Gastroesophageal sphincter (tissue), 4 donors: Measurements from ENCODE around the gene ZNF500. TPM values are rescaled to one million over a fixed set of nuclear protein-coding genes. Genes with fewer than 3 reads are reported as not detected.
A peak's percentile ranks its signal among the peaks of the same experiment; 100 is the strongest.
"Not testable (repeated sequence)": the region's sequence is repeated elsewhere in the genome, so short reads cannot be mapped to it uniquely, and the experiment has no call there.

Experiments
- ATAC-seq: fragments of 150-250 bp; one replicate; pipeline ENCODE4 v1.9.1; 2016; ENCODE audit warnings: mild to moderate bottlenecking, moderate library complexity
- H3K27ac ChIP-seq, 4 donors: fragments of 200-600 bp; sonication (generic) in 3 of 4; 1 replicate in 3 of 4; 2 replicates in 1 of 4; pipeline ENCODE4 v1.5.1; 2016 to 2019
- H3K27me3 ChIP-seq: fragments of 200-600 bp; sonication (generic); one replicate; pipeline ENCODE4 v1.5.1; 2019
- H3K36me3 ChIP-seq, 2 donors: fragments of 200-600 bp; sonication (generic); one replicate each; pipeline ENCODE4 v1.5.1; 2019; ENCODE audit warnings: control low read depth in 1 of 2
- H3K4me1 ChIP-seq, 3 donors: fragments of 200-600 bp; sonication (generic); 1 replicate in 2 of 3; 2 replicates in 1 of 3; pipeline ENCODE4 v1.5.1; 2016 to 2019; ENCODE audit warnings: control low read depth in 2 of 3
- H3K4me3 ChIP-seq, 2 donors: fragments of 200-600 bp; sonication (generic); one replicate each; pipeline ENCODE4 v1.5.1; 2019; ENCODE audit warnings: mild to moderate bottlenecking in 1 of 2, moderate library complexity in 1 of 2
- H3K9me3 ChIP-seq, 3 donors: fragments of 200-600 bp; sonication (generic); one replicate each; pipeline ENCODE4 v1.5.1; 2017 to 2019; ENCODE audit warnings: control low read depth in 2 of 3
- EP300 ChIP-seq: sonication (generic); formaldehyde crosslinking; IDR thresholded peaks from one replicate; pipeline ENCODE4 v1.6.1; 2017; ENCODE audit warnings: antibody characterized with exemption, mild to moderate bottlenecking
- POLR2A ChIP-seq, 2 donors: fragments of 450-650 bp; IDR thresholded peaks; one replicate each; pipeline ENCODE4 v1.6.1; 2017; ENCODE audit warnings: antibody characterized with exemption in 2 of 2, mild to moderate bottlenecking in 2 of 2, moderate library complexity in 1 of 2
- POLR2AphosphoS5 ChIP-seq: sonication (generic); formaldehyde crosslinking; IDR thresholded peaks from one replicate; pipeline ENCODE4 v1.6.1; 2017; ENCODE audit warnings: antibody characterized with exemption
- WGBS, 2 donors: methylation state at CpG; one replicate each; pipeline ENCODE4 v1.1.5; 2018; ENCODE audit warnings: low coverage in 1 of 2; 5-methylcytosine and 5-hydroxymethylcytosine counted together
- total RNA-seq, 4 donors: library from RNA; depleted of rRNA; stranded (reverse); fragments of >200 nt; gene quantifications; one replicate each; pipeline ENCODE4 v1.1.0, GENCODE V29; 2016
- TF ChIP-seq, protein P1 (sequence below), 4 experiments: fragments of 200-600 bp in 2 of 4; fragments of 450-650 bp in 2 of 4; sonication (generic) in 1 of 4; IDR thresholded peaks; one replicate each; pipeline ENCODE4 v1.5.1; 2017 to 2019; ENCODE audit warnings: antibody characterized with exemption in 4 of 4, mild to moderate bottlenecking in 2 of 4, moderate library complexity in 2 of 4

Gene ZNF500
- total RNA-seq, 4 donors from 2014 or later: 12.6 to 15.8 (median 13.8) TPM

DNA sequence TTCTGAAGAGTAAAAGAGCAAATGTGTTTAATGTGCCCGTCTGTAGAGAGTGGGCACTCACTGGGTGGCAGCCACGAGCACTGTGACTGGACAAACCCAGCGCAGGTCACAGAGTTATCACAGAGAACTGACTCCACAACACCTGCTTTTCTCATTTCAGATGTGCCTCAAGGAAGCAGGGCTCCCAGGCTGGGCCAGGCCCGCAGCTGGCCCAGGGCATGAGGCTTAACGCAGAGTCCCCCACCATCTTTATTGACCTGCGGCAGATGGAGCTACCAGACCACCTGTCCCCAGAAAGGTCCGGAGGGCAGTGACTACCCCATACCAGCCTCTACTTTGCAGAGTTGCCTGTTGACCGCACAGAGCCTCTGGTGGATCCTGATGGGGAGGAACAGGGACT lies 20.7 kb downstream of the ZNF500 start:
- H3K27me3 ChIP-seq: no peaks in the 10 kb centered on the region
- WGBS, 2 donors: 61 to 79% methylated on average over 3 to 4 of the region's 8 CpGs
- TF ChIP-seq EP300 (no peak), POLR2AphosphoS5 (no peak)
- no peaks in the 10 kb centered on the region for H3K9me3 ChIP-seq
- H3K27ac ChIP-seq: no peak overlapping the region
- no peak overlapping the region for H3K4me3 ChIP-seq
- peaks cover 0 to 29% of the 10 kb centered on the region in 2 donors for H3K36me3 ChIP-seq
- no peak for ATAC-seq
- peaks cover 0 to 27% (median 3%) of the 10 kb centered on the region in 3 donors for H3K4me1 ChIP-seq

GRCh38 chr16:4745274-4745569 lies 21.7 kb downstream of the ZNF500 start:
- Histone ChIP-seq H3K27ac (no peak overlapping the region), H3K4me1 (peaks cover 0 to 27% (median 3%) of the 10 kb centered on the region in 3 donors), H3K27me3 (no peaks in the 10 kb centered on the region), H3K9me3 (no peaks in the 10 kb centered on the region), H3K4me3 (no peak overlapping the region), H3K36me3 (peaks cover 0 to 19% of the 10 kb centered on the region in 2 donors)
- TF ChIP-seq EP300: no peak
- TF ChIP-seq POLR2AphosphoS5: no peak
- TF ChIP-seq POLR2A (IDR thresholded peaks at IDR 0.05): no peak
- TF ChIP-seq, protein P1, sequence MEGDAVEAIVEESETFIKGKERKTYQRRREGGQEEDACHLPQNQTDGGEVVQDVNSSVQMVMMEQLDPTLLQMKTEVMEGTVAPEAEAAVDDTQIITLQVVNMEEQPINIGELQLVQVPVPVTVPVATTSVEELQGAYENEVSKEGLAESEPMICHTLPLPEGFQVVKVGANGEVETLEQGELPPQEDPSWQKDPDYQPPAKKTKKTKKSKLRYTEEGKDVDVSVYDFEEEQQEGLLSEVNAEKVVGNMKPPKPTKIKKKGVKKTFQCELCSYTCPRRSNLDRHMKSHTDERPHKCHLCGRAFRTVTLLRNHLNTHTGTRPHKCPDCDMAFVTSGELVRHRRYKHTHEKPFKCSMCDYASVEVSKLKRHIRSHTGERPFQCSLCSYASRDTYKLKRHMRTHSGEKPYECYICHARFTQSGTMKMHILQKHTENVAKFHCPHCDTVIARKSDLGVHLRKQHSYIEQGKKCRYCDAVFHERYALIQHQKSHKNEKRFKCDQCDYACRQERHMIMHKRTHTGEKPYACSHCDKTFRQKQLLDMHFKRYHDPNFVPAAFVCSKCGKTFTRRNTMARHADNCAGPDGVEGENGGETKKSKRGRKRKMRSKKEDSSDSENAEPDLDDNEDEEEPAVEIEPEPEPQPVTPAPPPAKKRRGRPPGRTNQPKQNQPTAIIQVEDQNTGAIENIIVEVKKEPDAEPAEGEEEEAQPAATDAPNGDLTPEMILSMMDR (IDR thresholded peaks at IDR 0.05): no peak
- ATAC-seq: no peak
- WGBS, 2 donors: 0% methylated on average over 1 of the region's 3 CpGs; no CpG with 5 or more reads in 1 of the 2 donors

DNA sequence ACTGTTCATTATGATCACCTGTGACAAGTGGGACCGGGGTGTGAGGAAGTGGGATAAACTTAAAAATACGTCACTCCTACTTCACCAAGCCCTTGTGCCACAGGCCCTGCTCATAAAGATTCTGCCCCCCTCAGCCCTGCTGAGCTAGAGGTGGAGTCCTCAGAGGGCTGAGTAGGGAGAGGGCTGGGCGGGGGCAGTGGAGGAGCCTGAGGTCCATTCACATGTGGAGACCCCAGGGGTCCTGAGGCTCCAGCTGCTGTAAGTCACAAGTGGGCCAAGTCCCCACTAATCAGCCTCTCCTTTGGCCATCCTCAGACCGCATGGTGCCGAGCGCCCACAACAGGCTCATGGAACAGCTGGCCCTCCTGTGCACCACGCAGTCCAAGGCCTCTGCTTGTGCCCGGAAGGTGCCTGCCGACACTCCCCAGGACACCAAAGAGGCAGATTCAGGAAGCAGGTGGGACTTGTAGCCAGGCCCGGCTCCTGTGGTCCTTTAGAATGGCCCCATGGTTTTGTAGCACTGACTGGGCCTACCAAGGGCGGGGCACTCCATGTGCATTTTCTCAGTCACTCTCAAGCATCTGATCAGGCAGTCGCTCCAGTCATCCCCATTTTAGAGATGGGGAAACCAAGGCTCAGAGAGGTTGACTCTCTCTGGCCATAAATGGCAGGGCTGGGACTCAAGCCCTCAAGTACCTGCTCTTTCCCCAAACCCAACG lies 22.2 kb downstream of the ZNF500 start:
- Histone ChIP-seq H3K36me3 (peaks cover 0 to 14% of the 10 kb centered on the region in 2 donors), H3K4me3 (no peak overlapping the region), H3K27ac (no peak overlapping the region), H3K4me1 (peaks cover 0 to 27% (median 3%) of the 10 kb centered on the region in 3 donors), H3K9me3 (no peaks in the 10 kb centered on the region), H3K27me3 (no peaks in the 10 kb centered on the region)
- WGBS, 2 donors: 48 to 72% methylated on average over 7 to 8 of the region's 13 CpGs
- TF ChIP-seq, protein P1 (IDR thresholded peaks at IDR 0.05): no peak
- TF ChIP-seq EP300 (no peak), POLR2A (IDR thresholded peaks at IDR 0.05) (no peak), POLR2AphosphoS5 (no peak)
- ATAC-seq: peak; percentile 25

DNA sequence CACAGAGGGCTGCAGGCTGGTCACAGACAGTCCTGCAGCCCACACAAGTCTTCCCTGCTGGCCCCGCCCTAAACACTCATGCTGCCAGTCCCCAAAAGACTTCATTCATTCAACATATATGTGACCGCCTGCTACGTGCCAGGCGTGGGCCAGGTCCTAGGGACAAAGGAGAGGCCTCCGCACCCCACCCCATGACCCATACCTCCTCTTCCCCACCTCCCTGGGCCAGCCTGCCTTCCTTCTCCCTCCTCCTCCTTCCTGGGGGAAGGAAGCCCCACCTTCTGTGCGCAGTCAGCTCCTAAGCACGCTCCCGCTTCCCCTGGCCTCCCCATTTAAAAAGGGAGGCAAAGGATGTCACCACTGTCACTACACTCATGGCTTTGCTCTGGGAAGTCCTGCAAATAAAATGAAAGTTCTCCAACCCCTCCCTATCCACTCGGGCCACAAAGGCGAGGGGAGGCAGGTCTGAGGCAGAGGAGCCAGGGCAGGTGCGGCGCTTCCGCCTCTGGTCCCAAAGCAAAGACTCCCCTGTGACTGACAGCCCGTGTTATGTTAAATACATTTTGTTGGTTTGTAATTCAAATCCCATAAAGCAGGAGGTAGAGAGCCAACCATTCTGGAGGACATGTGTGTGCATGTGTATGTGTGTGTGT lies 23.6 kb downstream of the ZNF500 start:
- H3K4me1 ChIP-seq: peaks cover 0 to 27% (median 3%) of the 10 kb centered on the region in 3 donors
- no peak for ATAC-seq

DNA sequence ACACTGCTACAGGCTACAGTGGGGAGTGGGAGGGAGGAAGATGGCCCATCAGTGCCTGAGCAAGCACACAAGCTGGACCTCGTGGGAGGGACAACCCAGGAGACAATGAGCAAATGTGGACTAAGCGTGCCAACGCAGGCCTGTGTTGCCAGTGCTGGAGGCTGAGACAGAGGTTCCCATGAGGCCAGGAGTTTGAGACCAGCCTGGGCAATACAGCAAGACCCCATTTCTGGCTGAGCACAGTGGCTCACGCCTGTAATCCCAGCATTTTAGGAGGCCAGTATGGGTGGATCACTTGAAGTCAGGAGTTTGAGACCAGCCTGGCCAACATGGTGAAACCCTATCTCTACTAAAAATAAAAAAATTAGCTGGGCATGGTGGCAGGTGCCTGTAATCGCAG lies 28.6 kb downstream of the ZNF500 start:
- ATAC-seq, H3K4me3 ChIP-seq, H3K27ac ChIP-seq, H3K36me3 ChIP-seq, H3K9me3 ChIP-seq, H3K27me3 ChIP-seq: not testable (repeated sequence)
- WGBS, 2 donors: 80 to 88% methylated on average over 1 of the region's 5 CpGs
- H3K4me1 ChIP-seq: peaks cover 0 to 21% (median 5%) of the 10 kb centered on the region in 3 donors

More for the DNA sequence above, 23.6 kb downstream of the ZNF500 start:
- TF ChIP-seq EP300 (no peak), POLR2AphosphoS5 (no peak), POLR2A (IDR thresholded peaks at IDR 0.05) (no peak)
- TF ChIP-seq, protein P1 (IDR thresholded peaks at IDR 0.05): no peak
- no peaks in the 10 kb centered on the region for H3K36me3 ChIP-seq
- H3K4me3 ChIP-seq: peak overlapping the region in 1 of 2 donors; percentile 12
- H3K27ac ChIP-seq: no peak overlapping the region
- H3K9me3 ChIP-seq: no peaks in the 10 kb centered on the region
- 35 to 48% methylated on average over 5 to 11 of the region's 14 CpGs for WGBS, 2 donors
- H3K27me3 ChIP-seq: no peaks in the 10 kb centered on the region

GRCh38 chr16:4737545-4737944 lies 29.4 kb downstream of the ZNF500 start:
- H3K4me1 ChIP-seq: peaks cover 0 to 22% (median 5%) of the 10 kb centered on the region in 3 donors
- TF ChIP-seq EP300 (no peak), POLR2AphosphoS5 (no peak), POLR2A (IDR thresholded peaks at IDR 0.05) (no peak)
- TF ChIP-seq, protein P1 (IDR thresholded peaks at IDR 0.05): no peak
- no peak for ATAC-seq
- H3K36me3 ChIP-seq: no peaks in the 10 kb centered on the region
- H3K27me3 ChIP-seq: no peaks in the 10 kb centered on the region
- no peaks in the 10 kb centered on the region for H3K9me3 ChIP-seq
- no peak overlapping the region for H3K4me3 ChIP-seq
- no peak overlapping the region for H3K27ac ChIP-seq
- WGBS, 2 donors: 80 to 81% methylated on average over 6 to 8 of the region's 15 CpGs
